ENCODE data around the gene SPIN1.
A peak's percentile ranks its signal among the peaks of the same experiment; 100 is the strongest.

SPIN1 gene

DNA sequence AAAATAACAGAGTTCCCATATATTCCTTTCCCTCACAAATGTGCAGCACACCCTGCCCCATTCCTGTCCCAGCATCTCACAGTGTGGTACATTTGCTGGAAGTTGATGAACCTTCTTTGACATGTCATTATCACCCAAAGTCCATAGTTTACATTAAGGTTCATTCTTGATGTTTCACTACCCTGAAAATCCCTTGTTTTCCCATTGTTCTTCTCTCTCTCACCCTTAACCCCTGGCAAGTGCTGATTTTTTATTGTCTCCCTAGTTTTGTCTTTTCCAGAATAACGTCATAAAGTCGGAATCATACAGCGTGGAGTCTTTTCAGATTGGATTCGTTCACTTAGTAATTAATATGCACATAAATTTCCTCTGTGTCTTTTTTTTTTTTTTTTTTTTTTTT, 48.1 kb downstream of the SPIN1 start:
- DNase-seq (ENCODE audit: low read depth) = no peak

DNA sequence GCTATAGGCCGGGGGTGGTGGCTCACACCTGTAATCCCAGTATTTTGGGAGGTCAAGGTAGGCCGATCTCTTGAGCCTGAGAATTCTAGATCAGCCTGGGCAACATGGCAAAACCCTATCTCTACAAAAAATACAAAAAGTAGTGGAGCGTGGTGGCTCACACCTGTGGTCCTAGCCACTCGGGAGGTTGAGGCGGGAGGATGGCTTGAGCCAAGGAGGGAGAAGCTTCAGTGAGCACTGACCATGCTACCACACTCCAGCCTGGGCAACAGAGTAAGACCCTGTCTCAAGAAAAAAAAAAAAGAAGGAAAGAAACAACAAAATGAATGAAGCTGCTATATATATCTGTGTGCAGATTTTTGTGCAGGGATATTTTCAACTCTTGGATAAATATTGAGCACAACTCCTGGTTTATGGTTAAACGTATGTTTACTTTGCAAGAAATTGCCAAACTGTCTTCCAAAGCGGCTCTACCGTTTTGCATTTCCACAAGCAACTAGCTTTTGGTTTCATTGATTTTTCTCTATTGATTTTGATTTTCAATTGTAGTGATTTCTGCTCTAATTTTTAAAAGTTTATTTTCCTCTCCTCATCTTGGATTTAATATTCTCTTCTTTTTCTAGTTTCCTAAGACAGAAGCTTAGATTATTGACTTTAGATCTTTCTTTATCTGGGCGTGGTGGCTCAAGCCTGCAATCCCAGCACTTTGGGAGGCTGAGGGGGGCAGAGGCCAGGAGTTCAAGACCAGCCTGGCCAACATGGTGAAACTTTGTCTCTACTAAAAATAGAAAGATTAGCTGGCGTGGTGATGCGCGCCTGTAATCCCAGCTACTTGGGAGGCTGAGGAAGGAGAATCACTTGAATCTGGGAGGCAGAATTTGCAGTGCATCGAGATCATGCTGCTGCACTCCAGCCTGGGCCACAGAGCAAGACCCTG, 49.2 kb downstream of the SPIN1 start:
- no peak for DNase-seq (ENCODE audit: low read depth)

DNA sequence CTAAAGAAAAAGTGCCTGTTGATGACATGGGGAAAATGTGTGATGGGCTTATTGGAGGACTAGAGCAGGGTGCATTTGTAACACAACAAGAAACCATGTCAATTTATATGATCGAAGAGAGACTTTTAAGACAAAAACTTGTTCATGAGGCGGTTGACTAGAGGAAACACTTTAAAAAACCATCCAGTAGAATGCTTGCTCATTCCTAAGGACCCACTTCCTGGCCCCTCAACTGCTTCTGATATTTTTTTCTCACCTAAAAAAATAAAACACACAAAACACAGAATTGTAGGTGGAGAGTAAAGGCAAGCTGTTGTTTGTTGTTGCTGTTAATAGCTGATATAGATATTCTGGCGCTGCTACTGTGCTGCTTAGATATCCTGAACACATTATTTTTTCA, 50.6 kb downstream of the SPIN1 start:
- no peak for DNase-seq (ENCODE audit: low read depth)

DNA sequence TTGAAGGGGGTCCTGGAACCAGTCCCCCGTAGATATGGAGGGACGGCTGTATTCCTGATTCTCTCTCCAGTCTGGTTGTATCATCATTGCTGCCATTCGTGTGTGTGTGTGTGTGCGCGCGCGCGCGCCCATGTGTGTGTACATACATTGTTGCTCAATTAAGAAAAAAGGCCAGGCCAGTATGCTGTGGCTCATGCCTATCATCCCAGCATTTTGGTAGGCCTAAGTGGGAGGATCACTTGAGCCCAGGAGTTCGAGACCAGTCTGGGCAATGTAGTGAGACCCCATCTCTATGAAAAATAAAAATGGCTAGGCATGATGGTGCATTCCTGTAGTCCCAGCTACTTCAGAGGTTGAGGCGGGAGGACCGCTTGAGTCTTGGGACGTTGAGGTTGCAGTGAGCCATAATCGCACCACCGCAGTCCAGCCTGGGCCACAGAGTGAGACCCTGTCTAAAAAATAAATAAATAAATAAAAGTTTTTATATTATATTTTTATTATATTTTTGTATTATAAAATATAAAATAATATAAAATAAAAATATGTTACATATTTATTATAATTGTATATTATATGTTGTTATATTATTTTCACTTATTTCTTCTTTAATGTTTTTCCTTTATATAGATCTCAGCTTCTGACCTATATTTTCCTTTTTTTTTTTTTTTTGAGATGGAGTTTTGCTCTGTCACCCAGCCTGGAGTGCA, 53.2 kb downstream of the SPIN1 start:
- DNase-seq (ENCODE audit: low read depth) = no peak

DNA sequence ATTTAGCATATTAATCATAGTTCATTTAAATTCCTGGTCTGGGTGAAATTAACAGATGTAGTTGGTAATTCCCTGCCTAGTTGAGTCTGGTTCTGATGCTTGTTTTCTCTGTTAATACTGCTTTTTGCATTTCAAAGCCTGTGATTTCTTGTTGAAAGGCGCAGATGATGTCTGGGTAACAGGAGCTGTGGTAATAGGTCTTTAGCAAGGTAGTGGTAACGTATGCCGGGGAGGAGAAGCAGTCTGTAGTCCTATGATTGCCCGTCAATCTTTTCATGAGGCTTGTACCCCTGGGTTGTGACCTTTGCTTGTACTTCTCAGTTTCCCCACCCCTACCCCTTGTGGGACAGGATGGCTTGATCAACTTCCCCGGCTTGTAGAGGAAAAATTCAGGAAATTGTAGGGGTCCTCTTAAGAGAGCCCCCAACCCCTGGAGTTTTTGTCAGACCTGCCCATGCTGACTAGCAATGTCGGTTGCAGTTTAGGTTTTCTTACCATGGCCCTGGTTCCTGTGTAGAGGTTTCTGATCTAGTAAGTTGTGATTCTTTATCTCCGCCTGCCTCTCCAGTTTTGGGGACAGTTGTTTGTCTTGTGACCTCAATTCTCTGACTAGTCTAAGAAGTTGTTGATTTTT, 55.4 kb downstream of the SPIN1 start:
- no peak for DNase-seq (ENCODE audit: low read depth)

DNA sequence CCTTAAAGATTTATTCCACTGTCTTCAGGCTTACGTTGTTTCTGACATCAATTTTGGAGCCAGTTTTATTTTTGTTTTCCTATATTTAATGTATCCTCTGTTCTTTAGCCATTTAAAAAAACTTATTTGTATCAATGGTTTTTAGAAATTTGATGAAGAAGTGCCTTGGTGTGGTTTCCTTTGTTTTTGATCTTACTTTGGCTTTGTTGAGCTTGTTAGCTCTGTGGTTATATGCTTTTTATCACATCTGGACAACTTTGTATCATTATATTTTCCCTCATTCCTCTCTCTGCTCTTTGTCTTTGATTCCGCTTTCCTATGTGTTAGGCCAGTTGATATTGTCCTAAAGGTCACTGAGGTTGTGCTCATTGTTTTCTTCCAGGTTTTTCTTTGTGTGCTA, 58.5 kb downstream of the SPIN1 start:
- no peak for DNase-seq (ENCODE audit: low read depth)

DNA sequence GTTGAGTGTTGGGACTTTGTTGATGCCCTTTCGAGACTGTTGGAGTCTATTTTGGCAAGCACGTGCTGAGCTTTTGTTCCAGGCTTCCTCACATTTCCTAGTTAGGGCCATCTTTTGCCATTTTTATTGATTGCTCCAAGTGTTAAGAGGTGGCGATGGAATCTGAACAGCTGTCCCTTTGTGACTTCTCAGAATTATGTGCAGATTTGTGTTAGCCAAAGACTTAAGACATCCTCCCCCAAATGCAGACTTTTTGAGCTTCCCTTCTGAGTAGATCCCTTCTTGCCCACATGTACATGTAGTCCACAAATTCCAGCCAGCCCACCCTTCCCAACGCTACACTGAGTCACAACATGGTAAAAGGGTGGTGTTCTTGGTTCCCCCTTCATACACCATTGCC, 59.2 kb downstream of the SPIN1 start:
- DNase-seq (ENCODE audit: low read depth) = no peak

DNA sequence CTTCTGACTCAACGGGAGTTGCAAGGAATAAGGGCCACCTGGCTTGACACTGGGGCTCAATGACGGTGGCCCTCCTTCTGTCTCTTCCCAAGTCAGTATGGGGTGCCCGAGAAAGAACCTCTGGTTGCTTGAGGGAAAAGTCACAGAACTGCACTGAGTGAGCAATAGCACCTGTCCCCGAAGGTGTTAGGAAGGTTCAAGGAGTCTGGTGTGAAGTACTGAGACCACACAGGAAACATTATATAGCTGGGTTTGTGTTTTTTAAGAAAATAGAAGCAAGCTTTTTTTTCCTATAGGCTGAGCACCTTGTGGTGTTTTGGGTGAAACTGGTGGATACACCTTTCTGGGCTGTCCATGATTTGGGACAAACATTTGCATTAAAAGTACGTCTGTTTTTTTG, 62.9 kb downstream of the SPIN1 start:
- no peak for DNase-seq (ENCODE audit: low read depth)

DNA sequence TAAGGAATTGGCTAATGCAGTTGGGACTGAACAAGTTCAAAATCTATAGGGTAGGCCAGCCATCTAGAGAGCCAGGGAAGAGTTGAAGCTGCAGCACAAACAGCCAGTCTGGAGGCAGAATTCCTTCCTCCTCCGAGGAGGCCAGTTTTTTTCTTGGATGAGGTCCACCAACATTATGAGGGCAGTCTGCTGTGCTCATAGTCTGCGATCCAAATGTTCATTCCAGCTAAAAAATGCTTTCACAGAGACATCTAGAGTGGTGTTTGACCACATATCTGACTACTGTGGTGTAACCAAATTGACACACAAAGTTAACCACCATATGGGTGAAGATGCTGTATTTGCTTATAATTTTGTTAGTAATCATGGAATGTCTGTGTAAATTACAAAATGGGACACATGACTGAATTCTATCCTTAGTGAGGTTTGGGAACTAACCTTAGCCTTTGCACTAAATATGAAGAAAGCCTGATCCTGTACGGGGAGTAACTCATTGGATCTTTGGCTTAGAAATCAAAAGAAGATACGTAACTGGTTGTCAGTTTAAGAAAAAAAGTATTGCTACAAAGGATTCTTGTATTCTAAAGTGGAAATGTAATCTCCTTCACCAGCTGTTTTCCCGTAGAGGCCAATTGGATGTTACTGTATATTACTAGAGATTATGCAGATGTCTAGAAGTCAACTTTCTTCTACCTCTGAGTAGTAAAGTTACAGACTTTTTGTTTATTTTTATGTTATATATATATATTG, 70.6 kb downstream of the SPIN1 start:
- DNase-seq (ENCODE audit: low read depth) = no peak

DNA sequence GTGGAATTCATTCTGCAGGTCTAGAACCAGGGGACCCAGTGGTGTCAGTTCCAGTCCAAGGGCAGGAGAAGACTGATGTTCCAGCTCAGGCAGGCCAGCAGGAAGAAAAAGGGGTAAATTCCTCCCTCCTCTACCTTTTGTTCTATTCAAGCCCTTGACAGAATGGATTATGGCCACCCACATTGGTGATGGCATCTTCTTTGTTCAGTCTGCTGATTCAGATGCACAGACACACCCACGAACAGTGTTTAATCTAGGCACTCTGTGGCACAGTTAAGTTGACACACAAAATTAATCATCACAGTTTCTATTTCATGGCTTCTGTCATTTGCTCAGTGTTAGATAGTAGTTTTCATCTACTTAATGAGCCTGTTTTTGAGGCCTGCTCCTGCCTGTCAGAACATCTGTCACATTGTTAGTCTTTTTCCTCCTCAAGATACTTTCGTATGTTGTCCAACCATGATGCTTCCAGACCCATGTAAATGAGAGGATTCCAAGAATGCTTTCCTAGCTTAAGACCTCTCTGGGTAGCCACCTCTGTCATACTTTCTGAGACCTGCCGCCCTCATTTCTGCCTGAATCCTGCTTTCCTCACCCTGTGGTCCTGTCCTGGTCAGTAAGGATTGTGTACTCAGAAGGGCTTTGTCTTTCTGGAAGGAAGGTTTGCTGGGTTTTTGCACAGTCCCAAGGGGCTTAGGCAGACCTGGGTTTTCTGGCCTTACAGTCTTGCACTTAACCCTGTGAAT, 72.5 kb downstream of the SPIN1 start:
- DNase-seq (ENCODE audit: low read depth) = peak; percentile 11

DNA sequence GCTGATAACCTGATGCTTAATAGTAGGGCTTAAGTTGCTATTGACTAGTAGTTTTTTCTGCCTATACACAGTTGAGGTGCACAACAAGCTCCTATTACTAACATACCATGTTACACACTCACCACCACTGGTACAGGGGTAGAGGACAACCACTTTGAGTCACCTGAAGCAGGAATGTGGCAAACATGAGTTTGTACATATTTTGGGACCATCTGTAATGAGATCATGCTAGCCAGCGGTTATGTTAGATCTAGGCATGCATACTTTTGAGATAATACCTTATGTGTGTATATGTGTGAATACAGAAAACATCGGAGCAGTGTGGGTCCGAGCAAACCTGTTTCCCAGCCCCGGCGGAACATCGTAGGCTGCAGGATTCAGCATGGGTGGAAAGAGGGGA, 73.9 kb downstream of the SPIN1 start:
- DNase-seq (ENCODE audit: low read depth) = no peak

DNA sequence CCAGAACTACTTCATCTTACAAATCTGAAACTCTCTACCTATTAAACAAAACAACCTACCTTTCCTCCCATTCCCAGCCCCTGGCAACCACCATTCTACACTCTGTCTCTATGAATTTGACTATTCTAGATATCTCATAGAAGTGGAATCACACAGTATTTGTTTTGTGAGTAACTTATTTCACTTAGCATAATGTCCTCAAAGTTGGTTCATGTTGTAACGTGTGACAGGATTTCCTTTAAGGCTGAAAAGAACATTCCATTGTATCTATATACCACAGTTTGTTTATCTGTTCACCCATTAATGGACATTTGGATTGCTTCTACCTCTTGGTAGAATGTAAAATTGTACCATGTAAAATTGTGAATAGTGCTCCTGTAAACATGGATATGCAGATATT, 76.6 kb downstream of the SPIN1 start:
- no peak for DNase-seq (ENCODE audit: low read depth)

DNA sequence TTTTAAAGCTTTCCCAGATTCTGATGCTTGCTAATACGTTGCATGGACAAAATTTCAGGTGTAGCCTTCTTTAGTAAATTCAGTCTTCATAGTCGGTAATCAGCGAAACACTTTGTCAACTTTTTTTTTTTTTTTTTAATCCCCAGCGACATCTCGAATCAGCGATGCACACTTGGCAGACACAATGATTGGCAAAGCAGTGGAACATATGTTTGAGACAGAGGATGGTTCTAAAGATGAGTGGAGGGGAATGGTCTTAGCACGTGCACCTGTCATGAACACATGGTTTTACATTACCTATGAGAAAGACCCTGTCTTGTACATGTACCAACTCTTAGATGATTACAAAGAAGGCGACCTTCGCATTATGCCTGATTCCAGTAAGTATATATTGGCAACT, 80.0 kb downstream of the SPIN1 start:
- no peak for DNase-seq (ENCODE audit: low read depth)

DNA sequence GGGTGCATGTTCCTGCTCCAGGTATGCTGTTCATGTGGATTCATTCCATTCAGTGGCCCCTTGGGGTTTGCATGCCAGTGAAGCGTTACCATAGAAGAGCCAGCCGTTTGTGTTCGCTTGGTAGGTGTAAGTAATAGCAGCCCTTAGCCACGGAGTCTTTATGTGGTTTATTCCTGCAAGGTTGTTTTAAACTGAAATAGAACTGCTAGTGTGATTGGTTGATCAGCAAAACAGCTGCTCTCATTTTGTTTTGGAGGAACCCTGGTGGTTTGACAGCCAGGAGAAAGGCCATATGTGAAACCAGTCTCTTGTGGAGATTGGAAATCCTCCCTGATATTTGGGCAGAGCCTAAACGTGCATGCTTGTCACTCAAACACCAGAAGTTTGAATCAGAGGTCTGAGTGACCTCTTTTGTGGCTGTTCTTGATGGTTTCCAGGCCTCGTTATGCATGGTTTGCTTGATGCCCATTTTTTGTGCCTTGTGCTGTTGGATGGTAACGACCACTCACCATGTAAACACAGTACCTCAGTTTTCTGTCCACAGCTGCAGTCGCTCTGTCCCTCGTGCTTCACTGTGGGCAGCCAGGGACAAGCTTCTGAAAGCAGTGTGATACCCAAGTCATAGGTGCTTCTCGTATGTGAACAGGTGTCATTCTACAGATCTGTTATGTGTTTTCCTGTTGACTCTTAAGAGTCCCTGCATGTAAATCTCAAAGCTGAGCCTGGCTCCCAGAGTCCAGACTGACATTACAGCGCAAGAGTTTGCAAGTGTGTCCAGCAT, 88.4 kb downstream of the SPIN1 start:
- DNase-seq (ENCODE audit: low read depth) = no peak

DNA sequence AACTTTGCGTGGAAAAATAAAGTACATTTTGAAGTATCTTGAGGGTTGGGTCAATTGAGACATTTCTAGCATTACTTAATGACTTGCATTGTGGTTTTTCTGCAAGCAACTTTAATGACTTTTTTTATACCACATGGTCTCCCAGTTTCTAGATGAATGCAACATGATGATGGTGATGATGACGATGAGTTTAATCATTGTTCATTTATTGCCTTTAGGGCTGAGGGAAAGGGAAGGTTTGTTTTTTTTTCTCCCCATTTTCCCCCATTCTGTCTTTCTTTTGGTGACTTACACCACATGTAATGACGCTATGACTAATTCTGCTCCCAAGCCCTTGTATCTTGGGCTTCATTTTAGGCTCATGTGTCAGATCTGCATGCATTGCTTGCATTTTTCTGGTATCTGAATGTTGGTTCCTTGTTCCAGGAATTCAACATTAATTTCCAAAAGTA, 89.1 kb downstream of the SPIN1 start:
- DNase-seq (ENCODE audit: low read depth) = no peak

DNA sequence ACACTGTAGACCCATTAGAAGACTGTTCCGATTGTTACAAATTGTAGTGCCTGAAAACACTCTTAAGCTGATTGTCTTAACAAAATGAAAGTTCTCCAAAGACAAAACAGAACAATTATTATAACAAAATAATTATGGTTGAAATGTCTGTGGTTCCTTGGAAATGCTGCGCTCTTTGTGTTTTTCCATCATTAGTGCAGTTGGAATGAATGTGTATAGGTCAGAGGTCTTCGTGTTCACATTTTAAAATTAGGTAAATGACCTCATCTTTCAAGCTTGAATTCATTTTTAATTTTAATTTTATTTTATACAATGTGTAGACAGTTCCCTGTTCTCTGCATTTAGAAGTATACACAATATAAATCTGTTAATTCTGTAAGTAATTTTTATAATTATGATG, 90.0 kb downstream of the SPIN1 start:
- no peak for DNase-seq (ENCODE audit: low read depth)

DNA sequence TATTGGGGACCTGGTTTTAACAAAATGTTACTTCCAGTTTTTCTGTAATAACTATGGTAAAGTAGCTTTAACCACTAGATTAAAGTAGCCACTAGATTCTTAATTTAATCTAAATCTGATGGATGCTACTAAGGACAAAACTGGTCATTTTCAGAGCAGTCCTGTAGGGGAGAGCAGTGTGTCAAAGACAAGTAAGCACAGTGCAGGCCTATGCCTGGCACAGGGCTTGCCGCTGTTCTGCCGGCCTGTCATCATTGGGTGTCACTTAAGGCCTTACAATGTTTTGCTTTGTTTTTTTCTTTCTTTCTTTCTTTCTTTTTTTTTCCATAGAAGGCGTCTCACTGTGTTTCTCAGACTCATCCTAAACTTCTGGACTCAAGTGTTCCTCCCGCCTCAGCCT, 93.7 kb downstream of the SPIN1 start:
- DNase-seq (ENCODE audit: low read depth) = no peak

DNA sequence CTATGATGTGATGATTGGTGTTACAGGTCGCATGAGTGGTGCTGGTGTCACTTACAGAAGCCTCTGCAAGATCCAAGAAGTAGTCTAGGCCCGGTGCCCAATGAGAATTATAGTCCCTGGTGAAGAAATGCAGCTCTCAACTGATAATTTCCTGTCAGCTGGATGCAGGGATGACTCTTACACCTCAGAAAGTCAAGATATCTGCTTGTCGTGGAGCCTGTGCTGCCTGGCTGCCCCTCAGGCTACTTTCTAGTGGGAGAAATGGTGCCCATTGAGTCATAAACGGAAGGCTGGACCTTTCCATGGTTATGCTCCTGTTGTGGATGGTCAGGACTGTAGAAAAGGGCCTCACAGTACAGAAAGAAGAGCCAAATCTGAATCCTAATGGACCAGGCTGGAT, 99.9 kb downstream of the SPIN1 start:
- no peak for DNase-seq (ENCODE audit: low read depth)

DNA sequence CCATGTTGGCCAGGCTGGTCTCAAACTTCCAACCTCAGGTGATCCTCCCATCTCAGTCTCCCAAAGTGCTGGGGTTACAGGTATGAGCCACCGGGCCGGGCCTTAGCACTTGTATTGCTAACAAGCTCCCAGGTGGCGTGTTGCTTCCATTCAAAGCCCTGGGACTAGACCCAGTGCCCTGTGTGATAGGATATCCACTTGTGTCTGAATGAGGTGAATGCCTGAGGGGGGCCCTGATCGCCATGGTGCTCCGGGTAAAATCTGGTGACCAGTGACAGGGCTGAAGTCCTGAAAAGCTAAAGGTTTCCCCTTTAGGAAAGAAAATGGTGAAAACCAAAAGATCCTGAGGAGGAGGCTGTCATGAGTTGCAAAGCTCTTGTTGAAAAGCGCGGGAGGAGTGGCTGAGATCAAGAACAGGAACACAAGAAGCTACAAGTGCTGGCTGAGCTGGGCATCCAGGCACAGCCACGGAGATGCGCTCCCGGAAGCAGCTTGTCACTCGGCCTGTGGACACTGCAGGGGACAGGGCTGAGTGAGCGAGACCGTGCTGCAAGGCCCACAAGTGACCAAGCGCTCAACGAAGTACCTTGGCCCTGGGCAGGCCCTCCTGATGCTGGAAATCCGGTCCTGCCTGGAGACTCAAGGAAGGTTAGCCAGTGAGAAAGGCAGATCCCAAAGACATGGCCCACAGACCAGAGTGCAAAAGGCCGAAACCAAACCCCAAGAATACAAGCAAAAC, 106.9 kb downstream of the SPIN1 start:
- no peak for DNase-seq (ENCODE audit: low read depth)

DNA sequence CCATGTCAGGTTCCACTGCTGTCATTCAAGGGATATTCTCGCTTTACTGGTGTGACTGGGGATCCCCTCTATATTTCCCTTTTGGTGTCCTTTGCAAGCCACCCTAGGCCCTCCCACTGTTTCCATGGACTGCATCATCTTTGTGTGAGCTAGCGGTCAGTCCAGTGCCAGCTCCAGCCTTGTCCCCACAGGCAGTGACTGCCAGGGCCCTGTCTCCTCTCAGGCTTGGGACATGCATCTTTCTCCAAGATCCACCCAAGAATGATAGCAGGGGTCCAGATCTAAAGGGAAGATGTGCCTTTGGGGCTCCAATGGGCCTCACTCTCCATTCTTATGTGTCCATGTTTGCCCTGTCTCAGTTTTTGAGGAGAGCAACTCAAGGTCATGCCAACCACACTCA, 109.0 kb downstream of the SPIN1 start:
- DNase-seq (ENCODE audit: low read depth) = no peak
